GM21360 (cell line): ENCODE measurements around the gene STK17A.
"Not testable (repeated sequence)": the region's sequence is repeated elsewhere in the genome, so short reads cannot be mapped to it uniquely, and the experiment has no call there.

Source experiments
- ATAC-seq: cut with Tn5 transposase; IDR thresholded peaks from one replicate; pipeline ENCODE4 v1.9.1; 2021; ENCODE audit warnings: mild to moderate bottlenecking, moderate library complexity; ENCODE audit not compliant: unreplicated experiment

STK17A gene

GRCh38 chr7:43653891-43654504, 71.1 kb downstream of the STK17A start:
- no peak for ATAC-seq

- no peak for ATAC-seq
These were observed 72.7 kb downstream of the STK17A start for GRCh38 chr7:43655584-43655983.

- no peak for ATAC-seq
These were observed 74.1 kb downstream of the STK17A start for GRCh38 chr7:43656997-43657396.

GRCh38 chr7:43658718-43659548, 76.0 kb downstream of the STK17A start:
- peak; percentile 65 for ATAC-seq

- ATAC-seq, result no peak
These were observed 76.6 kb downstream of the STK17A start for GRCh38 chr7:43659549-43659896.

GRCh38 chr7:43660141-43660540, 77.2 kb downstream of the STK17A start:
- no peak for ATAC-seq

- no peak for ATAC-seq
These were observed 81.8 kb downstream of the STK17A start for GRCh38 chr7:43664681-43665080.

GRCh38 chr7:43666938-43667337, 84.0 kb downstream of the STK17A start:
- no peak for ATAC-seq

- ATAC-seq, result no peak
These were observed 85.1 kb downstream of the STK17A start for GRCh38 chr7:43668035-43668434.

GRCh38 chr7:43669286-43670081, 86.6 kb downstream of the STK17A start:
- ATAC-seq, result no peak

GRCh38 chr7:43671521-43671920, 88.6 kb downstream of the STK17A start:
- ATAC-seq, result no peak

- not testable (repeated sequence) for ATAC-seq
These were observed 90.5 kb downstream of the STK17A start for GRCh38 chr7:43673243-43673976.

GRCh38 chr7:43674559-43675436, 91.9 kb downstream of the STK17A start:
- no peak for ATAC-seq
